ENCODE data around the gene MMP10.
"Not testable (repeated sequence)": the region's sequence is repeated elsewhere in the genome, so short reads cannot be mapped to it uniquely, and the experiment has no call there.

MMP10 gene

DNA sequence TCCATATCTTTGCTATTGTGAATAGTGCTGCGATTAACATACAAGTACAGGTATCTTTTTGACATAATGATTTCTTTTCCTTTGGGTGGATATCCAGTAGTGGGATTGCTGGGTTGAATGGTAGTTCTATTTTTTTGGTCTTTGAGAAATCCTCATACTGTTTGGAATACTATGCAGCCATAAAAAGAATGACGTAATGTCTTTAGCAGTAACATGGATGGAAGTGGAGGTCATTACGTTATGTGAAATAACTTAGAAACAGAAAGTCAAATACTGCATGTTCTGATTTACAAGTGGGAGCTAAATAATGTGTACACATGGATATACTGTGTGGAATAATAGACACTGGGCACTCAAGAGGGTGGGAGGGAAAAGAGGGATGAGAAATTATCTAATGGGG is 4.0 kb upstream of the MMP10 start:
- in situ Hi-C loops (cut with MboI; ENCODE audit: low sequenced_read_pairs) = no loop called here

DNA sequence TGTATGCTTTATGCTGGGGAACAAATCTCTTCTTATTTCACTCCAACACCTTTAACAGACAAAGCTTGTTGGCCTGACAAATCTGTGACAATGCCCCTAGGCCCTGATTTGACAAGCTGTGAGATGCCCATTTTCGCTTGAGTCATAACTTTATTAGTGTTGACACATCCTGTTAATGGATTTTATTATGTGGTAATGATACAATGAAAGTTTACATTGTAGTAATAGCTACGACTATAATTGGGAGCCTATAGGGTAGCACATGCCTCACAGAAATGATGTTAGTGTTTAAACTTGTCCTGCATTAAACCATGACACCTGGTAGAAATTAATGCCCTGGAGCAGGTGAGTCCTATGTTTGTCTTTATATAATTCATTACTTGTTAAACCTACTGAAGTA is 3.3 kb upstream of the MMP10 start:
- in situ Hi-C loops (cut with MboI; ENCODE audit: low sequenced_read_pairs) = no loop called here

DNA sequence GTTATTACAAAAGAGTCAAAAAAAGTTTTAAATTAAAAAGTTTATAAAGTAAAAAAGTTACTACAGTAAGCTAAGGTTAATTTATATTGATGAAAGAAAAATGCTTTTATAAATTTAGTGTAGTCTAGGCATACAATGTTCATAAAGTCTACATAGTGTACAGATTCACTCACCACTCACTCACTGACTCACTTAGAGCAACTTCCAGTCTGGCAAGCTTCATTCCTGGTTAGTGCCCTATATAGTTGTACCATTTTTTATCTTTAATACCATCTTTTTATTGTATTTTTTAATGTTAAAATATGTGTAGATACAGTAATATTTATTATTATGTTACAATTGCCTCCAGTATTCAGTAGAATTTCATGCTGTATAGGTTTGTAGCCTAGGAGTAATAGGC is 2.6 kb upstream of the MMP10 start:
- in situ Hi-C loops (cut with MboI; ENCODE audit: low sequenced_read_pairs) = no loop called here

DNA sequence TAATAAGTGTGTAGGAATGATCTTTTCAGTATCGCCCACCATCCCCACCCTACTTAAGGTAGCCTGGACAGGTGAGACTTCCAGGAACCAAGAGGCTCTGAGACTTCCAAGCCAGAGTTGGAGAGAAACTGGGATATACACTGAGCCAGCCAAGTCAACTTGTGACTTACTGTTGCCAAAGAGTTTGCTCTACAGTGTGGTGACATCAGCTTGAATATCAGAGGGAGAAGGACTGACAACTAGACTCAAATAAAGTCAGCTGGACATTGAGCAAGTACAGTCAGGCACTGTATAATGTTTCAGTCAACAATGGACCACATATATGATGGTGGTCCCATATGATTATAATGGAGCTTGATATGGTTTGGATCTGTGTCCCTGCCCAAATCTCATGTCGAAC is 1.2 kb upstream of the MMP10 start:
- in situ Hi-C loops (cut with MboI; ENCODE audit: low sequenced_read_pairs) = no loop called here

DNA sequence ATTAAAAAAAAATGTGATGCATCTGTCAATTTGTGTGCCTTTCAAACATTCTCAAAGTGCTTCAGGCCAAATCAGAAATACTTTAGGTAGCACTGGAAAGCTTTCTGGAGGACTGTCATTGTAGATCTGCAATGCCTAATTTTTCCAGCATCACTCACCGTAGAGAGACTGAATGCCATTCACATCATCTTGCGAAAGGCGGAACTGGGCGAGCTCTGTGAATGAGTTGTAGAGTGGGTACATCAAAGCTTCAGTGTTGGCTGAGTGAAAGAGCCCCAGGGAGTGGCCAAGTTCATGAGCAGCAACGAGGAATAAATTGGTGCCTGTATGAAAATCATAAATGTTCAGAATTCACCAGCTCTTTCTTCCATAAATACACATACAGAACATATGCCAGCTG is 4.0 kb downstream of the MMP10 start:
- in situ Hi-C loops (cut with MboI; ENCODE audit: low sequenced_read_pairs) = no loop called here

DNA sequence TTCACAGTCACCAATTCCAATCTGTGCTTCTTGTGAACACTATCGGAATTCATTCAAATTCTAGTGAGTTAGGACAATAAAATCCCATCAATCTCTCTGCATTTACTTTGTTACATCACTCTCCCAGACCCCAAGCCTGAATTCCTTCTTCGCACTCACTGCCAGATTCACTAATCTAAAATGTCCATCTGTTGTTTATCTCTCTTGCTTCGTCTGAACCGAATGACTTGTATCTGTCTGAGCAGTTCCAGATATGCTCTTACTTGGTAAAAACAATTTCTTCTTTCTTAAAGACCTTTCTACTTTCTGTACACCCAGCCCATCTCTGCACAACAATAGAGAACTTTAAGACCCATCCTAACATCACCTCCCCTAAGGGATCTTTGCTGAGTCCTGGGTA is 7.0 kb downstream of the MMP10 start:
- in situ Hi-C loops (cut with MboI; ENCODE audit: low sequenced_read_pairs) = no loop called here

DNA sequence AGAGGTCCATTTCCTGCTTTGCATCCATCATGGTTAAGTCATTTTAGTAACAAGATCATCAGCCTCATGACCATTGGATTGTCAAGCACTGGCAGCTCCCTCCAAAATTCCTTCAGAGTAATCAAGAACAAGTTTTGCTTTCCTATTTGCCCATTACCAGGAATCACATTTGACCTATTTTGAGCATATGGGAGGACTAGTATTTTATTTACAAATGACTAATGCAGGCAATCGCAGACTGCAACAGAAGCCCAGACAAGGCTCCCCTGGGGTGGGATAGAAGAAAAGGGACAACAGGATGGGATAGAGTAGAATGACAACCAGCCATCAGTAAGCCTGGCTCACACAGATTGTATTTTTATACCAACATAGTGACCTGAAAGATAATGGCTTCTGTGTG is 9.1 kb downstream of the MMP10 start:
- in situ Hi-C loops (cut with MboI; ENCODE audit: low sequenced_read_pairs) = no loop called here

DNA sequence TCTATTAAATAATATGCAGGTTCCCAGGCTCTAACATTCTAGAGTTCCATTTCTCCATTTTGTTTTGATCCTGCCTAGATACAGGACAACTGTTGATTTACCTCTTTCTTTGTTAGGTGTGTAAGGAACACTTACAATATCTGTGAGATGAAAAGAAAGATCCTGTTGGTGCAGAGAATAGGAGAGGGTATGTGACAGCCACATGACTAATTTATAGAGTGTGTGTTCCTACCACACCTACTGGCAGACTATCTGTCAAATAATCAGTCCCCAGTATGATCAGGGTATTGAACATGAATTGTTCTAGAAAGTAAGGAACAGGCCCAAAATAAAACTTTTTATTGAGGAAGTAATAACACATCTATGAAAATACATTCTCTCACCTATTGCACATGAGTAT is 10.2 kb downstream of the MMP10 start:
- in situ Hi-C loops (cut with MboI; ENCODE audit: low sequenced_read_pairs) = no loop called here

DNA sequence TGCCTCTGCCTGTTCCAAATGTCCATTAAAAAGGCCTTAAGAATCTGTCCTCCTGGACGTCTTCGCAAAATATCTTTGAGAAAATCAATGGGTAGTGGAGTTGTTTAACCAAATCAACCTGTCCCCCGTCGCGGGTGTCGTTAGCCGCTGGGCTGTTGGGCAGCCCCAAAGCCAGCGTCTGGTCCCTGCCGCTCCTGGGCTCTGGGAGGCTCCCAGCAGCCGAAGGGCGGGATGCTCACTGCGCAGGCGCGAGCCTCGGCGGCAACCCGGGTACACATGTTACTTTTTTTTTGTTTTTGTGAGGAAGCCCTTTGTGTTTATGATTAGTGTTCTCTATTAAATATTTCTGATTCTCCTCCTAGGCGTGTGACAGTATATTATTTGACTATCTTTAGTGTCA is 12.6 kb downstream of the MMP10 start:
- in situ Hi-C loops (cut with MboI; ENCODE audit: low sequenced_read_pairs) = no loop called here

DNA sequence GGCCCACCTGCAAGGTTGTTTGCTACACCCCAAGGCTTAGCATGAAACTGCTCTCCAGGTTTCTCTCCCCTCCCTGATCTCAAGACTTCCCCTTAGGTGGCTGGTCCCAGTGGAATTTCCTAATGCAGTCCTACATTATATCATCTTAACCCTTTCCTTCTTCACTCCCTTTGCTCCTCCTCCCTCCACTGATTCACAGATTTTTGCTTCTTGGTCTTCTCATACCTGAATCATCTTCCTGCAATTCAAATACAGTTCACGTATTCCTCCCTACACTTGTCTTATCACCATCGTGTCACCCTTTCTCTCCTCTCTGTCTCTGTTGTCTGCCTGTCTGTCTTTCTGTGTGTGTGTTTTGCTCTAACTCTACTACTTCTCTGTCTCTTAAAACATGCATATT is 17.0 kb downstream of the MMP10 start:
- in situ Hi-C loops (cut with MboI; ENCODE audit: low sequenced_read_pairs) = no loop called here

DNA sequence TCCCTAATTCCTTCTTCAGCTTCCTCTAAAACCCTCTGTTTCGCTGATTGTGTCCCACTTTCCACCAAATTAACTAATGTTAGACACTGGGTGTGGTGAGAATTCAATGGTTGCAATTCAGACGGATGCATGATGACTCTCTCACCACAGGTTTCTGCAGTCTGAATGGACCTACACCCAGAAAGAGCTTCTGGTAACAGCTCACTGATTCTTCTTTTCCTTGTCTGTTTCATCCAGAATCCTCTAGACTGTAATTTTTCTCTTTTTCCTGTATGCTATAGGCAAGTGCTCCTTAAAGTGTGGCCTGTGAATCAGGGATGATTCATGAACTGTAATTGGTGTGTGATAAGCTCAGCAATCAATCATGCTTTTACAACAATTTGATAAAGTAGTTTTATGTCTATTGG is 18.1 kb downstream of the MMP10 start:
- in situ Hi-C loops (cut with MboI; ENCODE audit: low sequenced_read_pairs) = no loop called here

DNA sequence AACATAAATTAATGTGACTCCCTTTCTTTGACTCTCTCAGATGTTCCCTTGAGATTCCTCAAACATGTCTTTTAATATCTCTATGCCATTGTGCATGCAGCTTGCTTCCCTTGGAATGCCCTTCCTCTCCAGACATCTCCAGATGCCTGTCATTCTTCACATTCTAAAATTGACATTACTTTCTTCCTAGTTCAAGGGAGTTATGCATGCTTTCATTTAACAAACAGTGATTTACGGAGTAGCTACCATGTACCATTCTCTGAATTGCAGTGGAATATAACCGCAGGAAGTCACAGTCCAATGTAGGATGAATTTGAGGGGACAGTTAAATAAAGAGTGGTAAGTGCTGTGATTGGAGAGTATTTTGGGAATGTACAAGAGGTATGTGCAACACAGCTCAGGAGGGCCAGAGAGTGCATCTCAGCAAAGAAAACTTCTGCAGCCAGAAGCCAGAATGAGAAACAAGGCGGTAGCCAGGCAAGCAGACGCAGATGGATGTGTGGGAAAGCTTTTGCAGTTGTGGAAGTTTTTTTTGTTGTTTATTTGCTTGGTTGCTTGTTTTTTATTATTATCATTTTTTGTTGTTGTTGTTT is 18.7 kb downstream of the MMP10 start:
- in situ Hi-C loops (cut with MboI; ENCODE audit: low sequenced_read_pairs) = no loop called here

DNA sequence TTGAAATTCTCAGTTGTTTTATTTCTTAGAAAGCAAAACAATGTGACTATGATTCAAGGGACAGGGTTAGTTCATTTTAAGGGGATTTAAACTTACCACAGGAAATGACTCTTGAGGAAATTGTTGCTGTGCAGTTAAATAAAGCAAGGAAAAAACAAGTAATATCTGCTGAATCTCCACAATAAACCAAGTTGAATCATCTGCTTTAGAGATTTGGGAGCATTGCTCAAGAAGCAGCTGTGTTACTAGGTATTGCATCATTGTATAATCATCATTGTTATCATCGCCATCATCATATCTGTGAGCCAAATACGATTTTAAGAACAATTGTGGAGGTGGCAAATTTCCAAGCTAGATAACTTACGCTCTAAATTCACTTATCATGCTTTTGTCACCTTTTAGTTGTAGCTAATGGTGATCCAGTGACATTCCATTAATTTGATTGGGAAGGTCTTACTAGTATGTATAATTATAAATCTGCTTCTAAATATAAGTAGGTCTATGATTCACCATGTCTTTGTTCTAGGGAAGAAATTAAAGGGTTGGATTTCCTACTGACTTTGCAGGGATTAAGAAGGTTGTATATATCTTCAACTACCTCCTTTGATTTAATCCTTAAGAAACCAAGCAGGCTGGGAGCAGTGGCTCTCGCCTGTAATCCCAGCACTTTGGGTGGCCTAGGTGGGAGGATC is 19.9 kb downstream of the MMP10 start:
- in situ Hi-C loops (cut with MboI; ENCODE audit: low sequenced_read_pairs) = no loop called here

DNA sequence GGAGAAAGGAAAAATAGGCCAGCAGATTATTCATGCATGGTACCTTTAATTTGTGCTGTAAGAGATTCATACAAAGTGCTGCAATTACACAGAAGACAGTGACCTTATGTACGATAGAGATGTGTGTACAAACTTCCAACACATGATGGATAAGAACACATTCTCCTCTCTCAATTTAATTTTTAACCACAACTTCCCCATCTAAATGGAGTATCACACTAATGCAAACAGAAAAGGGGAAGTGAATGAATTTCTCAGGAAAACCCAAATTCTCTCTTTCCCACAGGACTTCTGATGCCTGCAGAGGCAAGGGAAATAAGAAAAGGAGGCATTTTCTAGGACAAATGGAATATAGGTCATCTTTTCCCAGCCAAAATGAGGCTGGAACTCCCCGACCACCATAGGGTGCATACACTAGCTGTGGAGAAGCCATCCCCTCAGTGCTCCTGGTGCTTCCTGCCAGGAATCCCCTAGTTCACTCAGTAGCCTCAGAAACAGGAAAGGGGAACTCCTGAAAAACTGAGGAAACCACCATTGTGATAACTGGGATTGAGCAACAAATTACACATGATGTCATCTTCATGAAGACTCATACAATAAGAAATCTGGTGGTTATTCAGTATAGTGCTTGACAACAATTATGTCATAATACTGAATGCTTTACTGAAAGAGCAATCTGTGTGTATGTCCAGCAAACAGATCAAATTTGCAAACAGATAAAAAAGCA is 22.4 kb downstream of the MMP10 start:
- in situ Hi-C loops (cut with MboI; ENCODE audit: low sequenced_read_pairs) = no loop called here

DNA sequence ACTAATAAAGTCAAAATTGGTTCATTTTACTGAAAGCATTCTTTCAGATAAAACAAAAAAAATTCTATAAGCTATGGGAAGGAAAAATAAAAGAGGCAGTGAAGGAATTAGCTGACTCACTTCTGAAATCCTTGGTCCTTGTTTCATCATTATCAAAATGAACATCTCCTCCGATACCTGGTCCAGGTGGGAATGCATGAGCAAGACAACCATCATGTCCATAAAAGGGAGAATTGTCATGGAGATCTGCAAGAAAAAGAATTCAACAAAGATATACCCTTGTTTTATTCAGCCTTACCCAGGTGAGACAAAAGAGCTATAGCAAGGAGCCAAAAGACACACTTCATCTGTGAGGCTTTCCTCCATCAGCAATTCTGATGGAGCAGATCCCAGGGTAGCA is 27.2 kb downstream of the MMP10 start:
- in situ Hi-C loops (cut with MboI; ENCODE audit: low sequenced_read_pairs) = no loop called here

DNA sequence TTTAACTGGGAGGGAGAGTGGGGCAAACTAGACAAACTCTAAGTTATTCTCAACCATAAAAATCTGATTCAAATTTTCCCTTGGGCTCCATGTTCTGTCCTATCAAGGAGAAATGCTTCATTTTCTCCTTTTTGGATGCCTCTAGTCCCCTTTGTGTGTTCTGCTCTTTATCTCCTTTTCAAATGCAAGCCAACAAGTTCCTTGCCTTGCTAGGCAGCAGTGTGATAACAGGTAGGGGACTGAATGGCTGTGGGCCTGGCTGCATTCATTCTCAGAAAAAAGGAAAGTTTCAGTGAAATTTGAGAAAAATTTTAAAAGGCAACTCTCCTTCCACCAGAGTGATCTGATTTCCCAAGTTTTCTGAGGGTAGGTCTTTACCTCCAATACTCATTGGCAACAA is 28.8 kb downstream of the MMP10 start:
- in situ Hi-C loops (cut with MboI; ENCODE audit: low sequenced_read_pairs) = no loop called here

DNA sequence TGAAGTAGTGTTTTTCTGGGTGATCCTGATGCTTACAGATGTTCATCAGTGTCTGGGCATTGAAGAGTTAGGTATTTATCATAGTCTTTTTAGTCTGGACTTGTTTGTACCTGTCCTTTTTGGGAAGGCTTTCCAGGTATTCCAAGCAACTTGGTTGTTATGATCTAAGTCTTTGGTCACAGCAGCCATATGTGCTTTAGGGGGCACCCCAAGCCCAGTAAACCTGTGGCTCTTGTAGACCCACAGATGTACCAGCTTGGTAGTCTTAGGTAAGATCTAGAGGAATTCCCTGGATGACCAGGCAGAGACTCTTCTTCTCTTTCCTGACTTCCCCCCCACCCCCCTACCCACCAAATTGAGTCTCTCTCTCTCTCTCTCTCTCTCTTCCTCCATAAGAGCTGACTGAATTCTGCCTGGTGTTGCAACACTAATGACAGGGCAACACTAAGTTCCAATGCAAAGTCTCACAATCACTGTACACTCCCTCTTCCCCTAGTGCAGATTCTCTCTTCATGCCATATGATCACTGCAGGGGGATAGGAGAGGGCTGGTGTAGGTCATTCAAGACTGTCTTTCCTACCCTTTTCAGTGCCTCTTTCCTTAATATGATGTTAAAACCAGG is 31.2 kb downstream of the MMP10 start:
- in situ Hi-C loops (cut with MboI; ENCODE audit: low sequenced_read_pairs) = no loop called here

DNA sequence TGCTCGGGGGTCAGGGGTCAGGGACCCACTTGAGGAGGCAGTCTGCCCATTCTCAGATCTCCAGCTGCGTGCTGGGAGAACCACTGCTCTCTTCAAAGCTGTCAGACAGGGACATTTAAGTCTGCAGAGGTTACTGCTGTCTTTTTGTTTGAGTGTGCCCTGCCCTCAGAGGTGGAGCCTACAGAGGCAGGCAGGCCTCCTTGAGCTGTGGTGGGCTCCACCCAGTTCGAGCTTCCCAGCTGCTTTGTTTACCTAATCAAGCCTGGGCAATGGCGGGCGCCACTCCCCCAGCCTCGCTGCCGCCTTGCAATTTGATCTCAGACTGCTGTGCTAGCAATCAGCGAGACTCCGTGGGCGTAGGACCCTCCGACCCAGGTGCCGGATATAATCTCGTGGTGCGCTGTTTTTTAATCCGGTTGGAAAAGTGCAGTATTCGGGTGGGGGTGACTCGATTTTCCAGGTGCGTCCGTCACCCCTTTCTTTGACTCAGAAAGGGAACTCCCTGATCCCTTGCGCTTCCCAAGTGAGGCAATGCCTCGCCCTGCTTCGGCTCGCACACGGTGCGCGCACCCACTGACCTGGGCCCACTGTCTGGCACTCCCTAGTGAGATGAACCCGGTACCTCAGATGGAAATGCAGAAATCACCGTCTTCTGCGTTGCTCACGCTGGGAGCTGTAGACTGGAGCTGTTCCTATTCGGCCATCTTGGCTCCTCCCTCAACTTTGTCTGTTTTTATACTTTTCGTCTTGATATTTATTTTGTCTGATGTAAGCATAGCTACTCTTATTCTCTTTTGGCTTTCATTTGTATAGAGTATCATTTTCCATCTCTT is 33.5 kb downstream of the MMP10 start:
- in situ Hi-C loops (cut with MboI; ENCODE audit: low sequenced_read_pairs) = not testable (repeated sequence)

DNA sequence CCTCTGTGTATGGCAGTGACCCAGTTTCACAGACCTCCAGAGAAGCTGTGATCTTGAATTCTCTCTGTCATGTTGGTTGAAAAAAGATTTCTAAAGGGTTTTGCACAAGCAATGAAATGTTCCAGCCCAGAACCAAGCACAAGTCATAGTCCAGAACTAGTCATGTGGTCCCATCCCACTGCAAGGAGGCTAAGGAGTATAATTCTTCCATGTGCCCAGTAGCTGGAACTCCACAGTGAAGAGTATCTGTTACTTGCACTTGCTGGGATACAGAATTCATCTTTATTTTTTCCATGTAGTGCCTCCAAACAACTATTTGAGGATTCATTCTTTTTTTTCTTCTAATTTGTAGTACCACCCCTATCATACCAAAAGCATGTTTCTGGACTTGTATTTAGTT is 45.8 kb downstream of the MMP10 start:
- in situ Hi-C loops (cut with MboI; ENCODE audit: low sequenced_read_pairs) = no loop called here

DNA sequence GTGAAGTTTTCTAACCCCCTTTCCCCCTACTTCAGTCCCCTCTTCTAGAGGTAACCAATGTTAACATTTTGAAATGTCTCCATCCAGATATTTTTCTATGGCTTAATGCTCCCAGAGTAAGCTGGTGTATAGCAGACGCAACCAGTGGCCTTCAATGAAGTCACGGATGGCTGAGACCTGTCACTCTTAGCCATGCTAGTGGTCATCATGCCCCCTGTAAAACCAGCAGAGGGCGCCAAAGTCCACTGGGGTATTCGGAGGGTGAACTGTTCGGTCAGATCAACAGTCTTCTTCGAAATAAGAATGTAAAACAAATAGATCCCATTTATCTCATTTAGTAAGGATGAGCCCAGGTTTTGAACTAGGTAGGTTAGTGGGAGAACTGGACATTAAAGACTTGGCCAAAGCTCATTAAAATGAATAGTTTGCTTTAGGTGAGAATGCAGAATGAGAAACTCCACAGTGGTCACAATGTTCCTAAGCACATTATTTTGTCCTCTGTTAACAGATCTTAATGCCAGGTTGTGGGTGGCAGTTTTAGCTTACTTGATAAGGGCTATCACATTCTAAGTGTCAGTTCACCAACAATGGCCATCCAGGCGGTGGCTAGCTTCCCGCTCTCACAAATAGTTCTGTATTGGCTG is 47.1 kb downstream of the MMP10 start:
- in situ Hi-C loops (cut with MboI; ENCODE audit: low sequenced_read_pairs) = no loop called here

DNA sequence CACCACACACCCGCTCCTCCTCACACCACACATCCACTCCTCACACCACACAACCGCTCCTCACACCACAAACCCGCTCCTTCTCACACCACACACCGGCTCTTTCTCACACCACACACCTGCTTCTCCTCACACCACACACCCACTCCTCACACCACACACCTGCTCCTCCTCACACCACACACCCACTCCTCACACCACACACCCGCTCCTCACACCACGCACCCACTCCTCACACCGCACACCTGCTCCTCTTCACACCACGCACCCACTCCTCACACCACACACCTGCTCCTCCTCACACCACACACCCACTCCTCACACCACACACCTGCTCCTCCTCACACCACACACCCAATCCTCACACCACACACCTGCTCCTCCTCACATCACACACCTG is 49.5 kb downstream of the MMP10 start:
- in situ Hi-C loops (cut with MboI; ENCODE audit: low sequenced_read_pairs) = not testable (repeated sequence)
